Small intestine (tissue), 7 donors: ENCODE results near the gene PIEZO2. TPM values are rescaled to one million over a fixed set of nuclear protein-coding genes. Genes with fewer than 3 reads are reported as not detected.

Experiments used
- DNase-seq, 2 donors: peaks; one replicate each; pipeline versions ENCODE4 v3.0.0 to v3.0.0-alpha.2; 2013
- FAIRE-seq: peaks from 2 replicates; lab custom pipeline; 2012; peaks lifted over from hg19 to GRCh38; lab: Jason Lieb, UNC
- H3K27ac ChIP-seq, 3 donors: one replicate each; pipeline ENCODE4 v1.5.1; 2013; ENCODE audit warnings: low read length in 2 of 3, mild to moderate bottlenecking in 2 of 3, control low read depth in 1 of 3, inconsistent platforms in 1 of 3, low read depth in 1 of 3, moderate library complexity in 1 of 3
- H3K27me3 ChIP-seq, 3 donors: one replicate each; pipeline ENCODE4 v1.6.1; 2013; ENCODE audit warnings: low read length in 3 of 3, inconsistent platforms in 1 of 3; ENCODE audit not compliant: control insufficient read depth in 3 of 3, insufficient read depth in 3 of 3
- H3K36me3 ChIP-seq, 3 donors: one replicate each; pipeline ENCODE4 v1.6.1; 2013; ENCODE audit warnings: low read length in 3 of 3, inconsistent platforms in 1 of 3, low read depth in 1 of 3, mild to moderate bottlenecking in 1 of 3, moderate library complexity in 1 of 3; ENCODE audit not compliant: control insufficient read depth in 3 of 3, insufficient read depth in 2 of 3
- H3K4me1 ChIP-seq, 3 donors: one replicate each; pipeline ENCODE4 v1.6.1; 2013; ENCODE audit warnings: low read length in 2 of 3, inconsistent platforms in 1 of 3, low read depth in 1 of 3, mild to moderate bottlenecking in 1 of 3, moderate library complexity in 1 of 3; ENCODE audit not compliant: control insufficient read depth in 3 of 3, insufficient read depth in 2 of 3
- H3K4me3 ChIP-seq, 3 donors: one replicate each; pipeline ENCODE4 v1.5.1; 2013; ENCODE audit warnings: low read length in 3 of 3, control low read depth in 1 of 3, inconsistent platforms in 1 of 3, low read depth in 1 of 3, mild to moderate bottlenecking in 1 of 3, moderate library complexity in 1 of 3
- H3K9me3 ChIP-seq, 2 donors: one replicate each; pipeline ENCODE4 v1.6.1; 2013; ENCODE audit warnings: low read depth in 1 of 2, low read length in 1 of 2; ENCODE audit not compliant: control insufficient read depth in 2 of 2, insufficient read depth in 1 of 2
- WGBS, 3 donors: extraction: QIAGEN DNeasy Blood & Tissue Kit; methylation state at CpG; one replicate each; pipeline ENCODE4 v1.1.7; 2013; 5-methylcytosine and 5-hydroxymethylcytosine counted together
- polyA plus RNA-seq, 4 donors: library from polyadenylated mRNA; stranded (reverse) in 3 of 4; unstranded in 1 of 4; fragments of 200-250 nt in 3 of 4; fragments of 120-200 nt in 1 of 4; gene quantifications; one replicate each; pipeline versions ENCODE4 v1.2.1 to v1.2.3, GENCODE V29; 2013
- donor health status: healthy with polysubstance abuse.
- donor health status: control.
- donor health status: control.
- donor health status: Bipolar disorder and iron deficiency.
- donor health status: healthy.

PIEZO2 gene
- polyA plus RNA-seq, 4 donors: 0.81 to 30.2 (median 1.8) TPM; not detected in 1

DNA sequence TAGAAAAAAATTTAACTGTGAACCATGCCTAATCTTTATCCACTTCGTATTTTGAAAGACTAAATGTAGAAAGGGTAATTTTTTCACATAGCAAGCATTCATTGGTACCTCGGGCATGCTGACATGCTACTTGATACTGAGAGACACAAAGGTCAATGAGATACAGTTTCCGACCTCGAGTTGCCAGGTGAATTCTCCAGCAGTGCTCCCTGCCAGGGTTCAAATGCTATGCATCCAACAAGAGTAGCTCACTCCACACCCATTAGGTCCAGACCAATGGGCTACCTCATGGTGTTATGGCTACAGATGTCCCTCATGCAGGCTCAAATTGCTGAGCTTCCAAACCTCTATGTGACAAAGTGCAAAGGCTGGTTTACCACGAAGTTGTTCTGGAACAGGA lies 305.8 kb downstream of the PIEZO2 start:
- Histone ChIP-seq H3K36me3 (no peaks in the 10 kb centered on the region), H3K27me3 (no peaks in the 10 kb centered on the region), H3K9me3 (peaks cover 0 to 12% of the 10 kb centered on the region in 2 donors), H3K4me1 (peaks cover 0 to 44% (median 0%) of the 10 kb centered on the region in 3 donors), H3K4me3 (no peak overlapping the region), H3K27ac (peak overlapping the region in 1 of 3 donors; percentile 70)
- DNase-seq (peak in 1 of 2 donors; percentile 55), FAIRE-seq (no peak)
- 18 to 58% (median 33%) methylated on average over 5 of the region's 5 CpGs for WGBS, 3 donors

DNA sequence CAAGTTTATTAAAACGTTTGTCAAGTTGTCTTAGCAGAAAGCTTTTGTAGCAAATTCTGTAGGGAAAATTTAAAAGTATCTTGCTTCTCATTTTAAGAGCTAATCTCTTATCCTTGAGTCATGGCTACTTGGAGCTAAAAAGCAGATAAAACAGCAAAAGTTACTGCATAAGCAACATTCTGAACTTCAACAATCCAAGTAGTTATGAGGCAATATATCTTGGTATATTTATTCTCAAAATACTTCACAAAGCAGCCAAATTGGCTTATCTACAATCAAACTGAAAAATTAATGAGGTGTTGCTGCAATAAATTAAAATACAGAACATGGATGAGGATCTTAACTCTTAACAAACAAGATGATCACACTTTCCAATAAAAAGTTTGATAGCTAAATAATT lies 306.5 kb downstream of the PIEZO2 start:
- peaks cover 0 to 50% (median 0%) of the 10 kb centered on the region in 3 donors for H3K4me1 ChIP-seq
- no peak for DNase-seq
- no peak for FAIRE-seq
- WGBS, 3 donors: 12 to 32% (median 14%) methylated on average over 1 of the region's 1 CpG
- no peaks in the 10 kb centered on the region for H3K27me3 ChIP-seq
- H3K36me3 ChIP-seq: no peaks in the 10 kb centered on the region
- H3K4me3 ChIP-seq: no peak overlapping the region
- H3K27ac ChIP-seq: peak overlapping the region in 1 of 3 donors; percentile 70
- peaks cover 0 to 12% of the 10 kb centered on the region in 2 donors for H3K9me3 ChIP-seq

DNA sequence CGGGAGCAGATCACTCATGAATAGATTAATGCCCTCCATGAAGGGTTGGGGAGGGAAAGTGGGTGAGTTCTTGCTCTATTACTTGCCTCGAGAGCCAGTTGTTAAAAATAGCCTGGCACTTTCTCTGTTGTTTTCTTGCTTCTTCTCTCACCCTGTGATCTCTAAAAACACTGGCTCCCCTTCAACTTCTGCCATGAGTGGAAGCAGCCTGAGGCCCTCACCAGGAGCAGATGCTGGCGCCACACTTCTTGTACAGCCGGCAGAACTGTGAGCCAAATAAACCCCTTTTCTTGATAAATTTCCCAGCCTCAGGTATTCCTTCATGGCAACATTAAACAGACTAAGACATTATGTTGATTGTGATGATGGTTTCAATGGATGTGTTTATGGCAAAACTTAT lies 307.0 kb downstream of the PIEZO2 start:
- Histone ChIP-seq H3K36me3 (no peaks in the 10 kb centered on the region), H3K9me3 (peaks cover 0 to 12% of the 10 kb centered on the region in 2 donors), H3K27me3 (no peaks in the 10 kb centered on the region), H3K4me3 (no peak overlapping the region), H3K4me1 (peaks cover 0 to 50% (median 0%) of the 10 kb centered on the region in 3 donors), H3K27ac (peak overlapping the region in 1 of 3 donors; percentile 70)
- WGBS, 3 donors: 54 to 67% (median 66%) methylated on average over 4 of the region's 4 CpGs
- DNase-seq: no peak
- no peak for FAIRE-seq

DNA sequence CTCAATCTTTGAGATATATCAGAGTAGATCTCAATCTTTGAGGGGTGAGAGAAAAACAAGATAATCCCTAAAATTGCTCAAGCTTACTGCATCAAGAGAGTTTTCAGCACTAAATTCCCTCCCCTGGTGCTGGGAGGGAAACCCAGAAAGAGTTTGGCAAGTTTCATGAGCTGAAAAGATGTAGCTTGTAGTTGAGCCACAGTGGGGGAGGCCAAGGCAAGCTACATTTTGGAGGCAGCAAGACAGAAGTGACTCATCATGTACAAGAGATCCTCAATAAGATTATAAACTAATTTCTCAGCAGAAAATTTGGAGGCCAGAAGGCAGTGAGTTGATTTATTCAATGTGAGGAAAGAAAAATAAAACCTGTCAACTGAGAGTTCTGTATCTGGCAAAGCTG lies 308.2 kb downstream of the PIEZO2 start:
- H3K9me3 ChIP-seq: peaks cover 0 to 8% of the 10 kb centered on the region in 2 donors
- no peak overlapping the region for H3K27ac ChIP-seq
- H3K4me1 ChIP-seq: peaks cover 0 to 38% (median 0%) of the 10 kb centered on the region in 3 donors

DNA sequence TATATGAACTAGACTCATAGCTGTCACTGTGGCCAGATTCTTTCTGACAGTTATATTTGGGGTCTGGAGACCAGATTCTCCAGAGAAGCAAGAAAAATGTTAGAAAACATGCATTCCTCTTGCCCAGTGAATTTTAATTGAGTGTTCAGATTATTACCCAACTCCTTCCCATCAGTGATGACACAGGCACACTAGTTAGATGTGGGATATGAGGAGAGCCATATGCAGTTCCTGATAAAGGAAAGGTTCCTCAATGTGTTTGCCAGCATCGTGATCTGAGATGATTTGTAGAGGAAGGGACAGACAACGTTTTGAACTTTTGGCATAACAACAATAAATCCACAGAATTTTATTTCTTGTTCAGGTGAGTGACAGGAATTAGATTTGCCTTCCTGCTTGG lies 308.6 kb downstream of the PIEZO2 start:
- FAIRE-seq (no peak), DNase-seq (no peak)
- Histone ChIP-seq H3K36me3 (no peaks in the 10 kb centered on the region), H3K4me1 (peaks cover 0 to 33% (median 0%) of the 10 kb centered on the region in 3 donors), H3K9me3 (peaks cover 0 to 3% of the 10 kb centered on the region in 2 donors), H3K27me3 (no peaks in the 10 kb centered on the region), H3K4me3 (no peak overlapping the region), H3K27ac (no peak overlapping the region)
- 39 to 68% (median 54%) methylated on average over 2 of the region's 2 CpGs for WGBS, 3 donors

More for the DNA sequence above, 308.2 kb downstream of the PIEZO2 start:
- no peak for FAIRE-seq
- DNase-seq: no peak
- no peak overlapping the region for H3K4me3 ChIP-seq
- no peaks in the 10 kb centered on the region for H3K27me3 ChIP-seq
- H3K36me3 ChIP-seq: no peaks in the 10 kb centered on the region

DNA sequence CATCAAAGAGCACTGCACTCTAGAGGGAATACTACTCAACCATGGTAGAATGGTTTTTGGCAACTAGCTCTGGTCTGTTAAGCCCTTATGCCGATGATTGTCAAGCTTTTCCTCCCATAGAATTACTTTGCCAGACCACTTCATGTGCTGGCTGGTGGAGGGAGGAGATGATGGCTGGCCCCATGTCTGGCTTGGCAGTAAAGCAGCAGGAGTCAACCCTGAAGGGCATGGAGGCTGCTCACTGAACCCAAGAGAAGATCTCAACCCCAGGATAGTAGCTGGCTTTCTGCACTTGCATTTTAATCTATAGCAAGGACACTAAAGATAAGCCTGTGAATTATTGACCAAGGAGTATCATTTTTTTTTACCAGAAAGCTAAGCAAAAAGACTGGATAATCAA lies 309.9 kb downstream of the PIEZO2 start:
- Histone ChIP-seq H3K4me1 (peaks cover 0 to 33% (median 0%) of the 10 kb centered on the region in 3 donors), H3K27ac (peak overlapping the region in 1 of 3 donors; percentile 66), H3K36me3 (no peaks in the 10 kb centered on the region), H3K4me3 (no peak overlapping the region), H3K27me3 (no peaks in the 10 kb centered on the region), H3K9me3 (peaks cover 0 to 3% of the 10 kb centered on the region in 2 donors)
- 61 to 79% (median 79%) methylated on average over 1 of the region's 1 CpG for WGBS, 3 donors
- DNase-seq: peak in 1 of 2 donors; percentile 45
- no peak for FAIRE-seq

DNA sequence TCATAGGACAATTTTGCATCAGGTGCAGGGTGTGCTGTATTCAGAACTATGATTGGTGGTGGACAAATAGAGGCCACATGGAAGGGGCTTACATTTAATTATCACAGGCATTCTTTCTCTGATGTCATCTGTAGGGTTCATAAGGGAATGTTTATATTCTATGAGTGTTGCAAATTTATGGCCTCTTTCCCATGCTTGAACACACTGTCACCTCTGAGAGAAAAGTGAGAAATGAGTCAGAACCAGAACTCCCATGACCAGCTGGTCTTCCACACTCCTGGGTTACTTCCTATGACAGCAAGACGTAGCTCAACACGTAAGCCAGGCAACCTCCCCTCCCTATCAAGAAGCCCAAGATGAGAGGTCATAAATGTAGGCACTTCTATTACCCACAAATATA lies 310.8 kb downstream of the PIEZO2 start:
- no peaks in the 10 kb centered on the region for H3K27me3 ChIP-seq
- peaks cover 0 to 28% (median 0%) of the 10 kb centered on the region in 3 donors for H3K4me1 ChIP-seq
- DNase-seq: peak in 1 of 2 donors; percentile 59
- H3K4me3 ChIP-seq: no peak overlapping the region
- H3K9me3 ChIP-seq: peaks cover 0 to 3% of the 10 kb centered on the region in 2 donors
- FAIRE-seq: no peak
- H3K36me3 ChIP-seq: no peaks in the 10 kb centered on the region
- WGBS, 3 donors: 64 to 77% (median 73%) methylated on average over 2 of the region's 2 CpGs
- peak overlapping the region in 1 of 3 donors; percentile 66 for H3K27ac ChIP-seq

DNA sequence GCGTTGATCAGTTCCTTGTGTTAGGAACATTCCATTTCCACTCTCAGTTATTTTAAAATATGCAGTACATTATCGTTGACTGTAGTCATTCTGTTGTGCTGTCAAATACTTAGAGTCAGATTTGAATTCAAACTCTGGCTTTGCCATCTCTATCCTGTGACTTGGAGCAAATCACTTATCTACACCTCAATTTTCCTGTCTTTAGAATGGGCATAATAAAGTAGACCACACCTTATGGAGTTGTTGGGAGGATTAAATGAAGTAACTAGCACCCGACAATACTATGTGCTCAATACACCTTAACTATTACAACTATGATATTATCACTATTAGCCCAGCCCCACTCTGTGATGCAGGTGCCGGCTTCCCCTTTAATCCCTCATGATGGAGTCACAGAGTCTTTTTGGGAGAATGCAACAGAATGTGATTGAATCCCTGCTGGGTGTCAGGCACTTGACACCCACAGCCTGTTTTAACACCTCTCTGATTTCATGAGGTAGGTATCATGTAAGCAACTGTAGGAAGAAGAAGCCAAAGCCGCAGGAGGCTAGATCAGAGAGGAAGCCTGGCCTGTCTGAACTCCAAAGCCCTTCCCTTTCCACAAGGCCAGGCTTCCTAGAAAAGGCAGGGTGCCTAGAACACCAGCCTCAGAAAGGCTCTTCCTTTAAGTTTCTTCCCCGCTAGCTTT lies 315.1 kb downstream of the PIEZO2 start:
- WGBS, 3 donors: 87 to 90% (median 88%) methylated on average over 6 of the region's 6 CpGs
- FAIRE-seq (no peak), DNase-seq (no peak)
- Histone ChIP-seq H3K4me1 (peaks cover 0 to 13% (median 0%) of the 10 kb centered on the region in 3 donors), H3K27me3 (no peaks in the 10 kb centered on the region), H3K9me3 (no peaks in the 10 kb centered on the region), H3K4me3 (no peak overlapping the region), H3K36me3 (no peaks in the 10 kb centered on the region), H3K27ac (no peak overlapping the region)
